Measurements from ENCODE around the gene SLC4A4.

- TF ChIP-seq, protein P1, sequence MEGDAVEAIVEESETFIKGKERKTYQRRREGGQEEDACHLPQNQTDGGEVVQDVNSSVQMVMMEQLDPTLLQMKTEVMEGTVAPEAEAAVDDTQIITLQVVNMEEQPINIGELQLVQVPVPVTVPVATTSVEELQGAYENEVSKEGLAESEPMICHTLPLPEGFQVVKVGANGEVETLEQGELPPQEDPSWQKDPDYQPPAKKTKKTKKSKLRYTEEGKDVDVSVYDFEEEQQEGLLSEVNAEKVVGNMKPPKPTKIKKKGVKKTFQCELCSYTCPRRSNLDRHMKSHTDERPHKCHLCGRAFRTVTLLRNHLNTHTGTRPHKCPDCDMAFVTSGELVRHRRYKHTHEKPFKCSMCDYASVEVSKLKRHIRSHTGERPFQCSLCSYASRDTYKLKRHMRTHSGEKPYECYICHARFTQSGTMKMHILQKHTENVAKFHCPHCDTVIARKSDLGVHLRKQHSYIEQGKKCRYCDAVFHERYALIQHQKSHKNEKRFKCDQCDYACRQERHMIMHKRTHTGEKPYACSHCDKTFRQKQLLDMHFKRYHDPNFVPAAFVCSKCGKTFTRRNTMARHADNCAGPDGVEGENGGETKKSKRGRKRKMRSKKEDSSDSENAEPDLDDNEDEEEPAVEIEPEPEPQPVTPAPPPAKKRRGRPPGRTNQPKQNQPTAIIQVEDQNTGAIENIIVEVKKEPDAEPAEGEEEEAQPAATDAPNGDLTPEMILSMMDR (IDR thresholded peaks at IDR 0.05) = no peak
- no peak for TF ChIP-seq POLR2A (IDR thresholded peaks at IDR 0.05)
These were observed 40.3 kb downstream of the SLC4A4 start for GRCh38 chr4:71379126-71379525.
